Esophagus squamous epithelium (tissue), 5 donors: ENCODE data around the gene CPS1. TPM values are rescaled to one million over a fixed set of nuclear protein-coding genes. Genes with fewer than 3 reads are reported as not detected.
A peak's percentile ranks its signal among the peaks of the same experiment; 100 is the strongest.

Experiments used
- DNase-seq: peaks from one replicate; lab custom pipeline; 2025; lab: John Stamatoyannopoulos, UW
- H3K27ac ChIP-seq, 4 donors: fragments of 200-600 bp; sonication (generic); one replicate each; pipeline ENCODE4 v1.5.1; 2016 to 2019; ENCODE audit warnings: mild to moderate bottlenecking in 1 of 4
- H3K27me3 ChIP-seq, 4 donors: fragments of 200-600 bp; sonication (generic); 1 replicate in 3 of 4; 2 replicates in 1 of 4; pipeline versions ENCODE4 v1.5.1 to v1.6.0; 2017 to 2021; ENCODE audit warnings: antibody characterized with exemption in 1 of 4
- H3K36me3 ChIP-seq, 3 donors: fragments of 200-600 bp; sonication (generic); one replicate each; pipeline ENCODE4 v1.5.1; 2016 to 2019
- H3K4me1 ChIP-seq, 3 donors: fragments of 200-600 bp; sonication (generic); one replicate each; pipeline ENCODE4 v1.5.1; 2017 to 2019
- H3K4me3 ChIP-seq, 4 donors: fragments of 200-600 bp; sonication (generic); 1 replicate in 3 of 4; 2 replicates in 1 of 4; pipeline ENCODE4 v1.5.1; 2016 to 2019; ENCODE audit warnings: mild to moderate bottlenecking in 2 of 4, moderate library complexity in 1 of 4
- H3K9me3 ChIP-seq, 3 donors: fragments of 200-600 bp; sonication (generic); one replicate each; pipeline ENCODE4 v1.5.1; 2016 to 2019
- POLR2A ChIP-seq, 4 donors: fragments of 450-650 bp; IDR thresholded peaks; one replicate each; pipeline ENCODE4 v1.6.1; 2017; ENCODE audit warnings: antibody characterized with exemption in 4 of 4, mild to moderate bottlenecking in 4 of 4, moderate library complexity in 3 of 4
- WGBS, 2 donors: methylation state at CpG; one replicate each; pipeline ENCODE4 v1.1.5; 2018; 5-methylcytosine and 5-hydroxymethylcytosine counted together
- intact Hi-C: fragments of 100-400 bp; cut with DNase I; formaldehyde crosslinking; loops from one replicate; pipeline ENCODE4 v1.15.0; 2022
- total RNA-seq, 4 donors: library from RNA; depleted of rRNA; stranded (reverse); fragments of >200 nt; gene quantifications; one replicate each; pipeline ENCODE4 v1.1.0, GENCODE V29; 2016
- TF ChIP-seq, protein P1 (sequence below), 6 experiments: fragments of 450-650 bp in 4 of 6; fragments of 200-600 bp in 2 of 6; sonication (generic) in 2 of 6; IDR thresholded peaks; one replicate each; pipeline ENCODE4 v1.5.1; 2016 to 2019; ENCODE audit warnings: antibody characterized with exemption in 6 of 6, mild to moderate bottlenecking in 4 of 6, moderate library complexity in 4 of 6
- donor health status: DM: yes; HTN: yes; CAD: no.

CPS1 gene
- total RNA-seq, 4 donors from 2014 or later: 2.2 to 8.9 (median 4.3) TPM

DNA sequence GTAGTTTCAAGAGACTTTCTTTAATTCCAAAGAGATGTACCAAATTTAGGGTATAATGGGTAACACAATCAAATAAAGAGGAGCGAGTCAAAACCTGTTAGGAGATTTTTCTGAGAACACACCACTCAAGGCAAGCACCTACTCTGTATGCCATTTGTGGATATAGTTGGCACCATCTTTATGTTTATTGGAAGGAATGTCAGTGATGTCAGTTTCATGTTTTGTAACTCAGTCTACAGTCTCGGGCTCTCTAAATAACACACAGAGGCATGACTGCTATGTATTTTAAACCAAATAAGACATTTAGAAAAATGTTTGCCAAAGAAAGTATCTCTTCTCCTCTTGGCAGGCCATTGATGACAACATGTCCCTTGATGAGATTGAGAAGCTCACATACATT, 59.7 kb downstream of the CPS1 start:
- DNase-seq: no peak
- Histone ChIP-seq H3K9me3 (no peaks in the 10 kb centered on the region), H3K27me3 (no peaks in the 10 kb centered on the region), H3K4me1 (no peaks in the 10 kb centered on the region), H3K27ac (no peak overlapping the region), H3K36me3 (no peaks in the 10 kb centered on the region), H3K4me3 (no peak overlapping the region)
- no peak for TF ChIP-seq POLR2A (IDR thresholded peaks at IDR 0.05)
- TF ChIP-seq, protein P1, sequence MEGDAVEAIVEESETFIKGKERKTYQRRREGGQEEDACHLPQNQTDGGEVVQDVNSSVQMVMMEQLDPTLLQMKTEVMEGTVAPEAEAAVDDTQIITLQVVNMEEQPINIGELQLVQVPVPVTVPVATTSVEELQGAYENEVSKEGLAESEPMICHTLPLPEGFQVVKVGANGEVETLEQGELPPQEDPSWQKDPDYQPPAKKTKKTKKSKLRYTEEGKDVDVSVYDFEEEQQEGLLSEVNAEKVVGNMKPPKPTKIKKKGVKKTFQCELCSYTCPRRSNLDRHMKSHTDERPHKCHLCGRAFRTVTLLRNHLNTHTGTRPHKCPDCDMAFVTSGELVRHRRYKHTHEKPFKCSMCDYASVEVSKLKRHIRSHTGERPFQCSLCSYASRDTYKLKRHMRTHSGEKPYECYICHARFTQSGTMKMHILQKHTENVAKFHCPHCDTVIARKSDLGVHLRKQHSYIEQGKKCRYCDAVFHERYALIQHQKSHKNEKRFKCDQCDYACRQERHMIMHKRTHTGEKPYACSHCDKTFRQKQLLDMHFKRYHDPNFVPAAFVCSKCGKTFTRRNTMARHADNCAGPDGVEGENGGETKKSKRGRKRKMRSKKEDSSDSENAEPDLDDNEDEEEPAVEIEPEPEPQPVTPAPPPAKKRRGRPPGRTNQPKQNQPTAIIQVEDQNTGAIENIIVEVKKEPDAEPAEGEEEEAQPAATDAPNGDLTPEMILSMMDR (IDR thresholded peaks at IDR 0.05): no peak
- 37 to 40% methylated on average over 2 of the region's 2 CpGs for WGBS, 2 donors
- intact Hi-C loops: no loop called here

GRCh38 chr2:210617318-210617717, 60.9 kb downstream of the CPS1 start:
- H3K4me3 ChIP-seq: no peak overlapping the region
- no peaks in the 10 kb centered on the region for H3K4me1 ChIP-seq
- TF ChIP-seq POLR2A (IDR thresholded peaks at IDR 0.05): no peak
- TF ChIP-seq, protein P1 (IDR thresholded peaks at IDR 0.05): no peak
- H3K9me3 ChIP-seq: no peaks in the 10 kb centered on the region
- intact Hi-C loops: no loop called here
- H3K27ac ChIP-seq: no peak overlapping the region
- H3K36me3 ChIP-seq: no peaks in the 10 kb centered on the region
- 64 to 95% methylated on average over 1 of the region's 1 CpG for WGBS, 2 donors
- H3K27me3 ChIP-seq: no peaks in the 10 kb centered on the region
- DNase-seq: no peak

- intact Hi-C loops: no loop called here
- H3K36me3 ChIP-seq: no peaks in the 10 kb centered on the region
- H3K4me3 ChIP-seq: no peak overlapping the region
- no peaks in the 10 kb centered on the region for H3K9me3 ChIP-seq
- H3K4me1 ChIP-seq: no peaks in the 10 kb centered on the region
- WGBS, 2 donors: 20 to 21% methylated on average over 3 of the region's 3 CpGs
- DNase-seq: no peak
- TF ChIP-seq, protein P1 (IDR thresholded peaks at IDR 0.05): peak in 5 of 6 experiments; percentile 18 to 38 (median 27)
- no peak for TF ChIP-seq POLR2A (IDR thresholded peaks at IDR 0.05)
- no peaks in the 10 kb centered on the region for H3K27me3 ChIP-seq
- H3K27ac ChIP-seq: no peak overlapping the region
Measured at GRCh38 chr2:210617732-210618330, 61.4 kb downstream of the CPS1 start.

DNA sequence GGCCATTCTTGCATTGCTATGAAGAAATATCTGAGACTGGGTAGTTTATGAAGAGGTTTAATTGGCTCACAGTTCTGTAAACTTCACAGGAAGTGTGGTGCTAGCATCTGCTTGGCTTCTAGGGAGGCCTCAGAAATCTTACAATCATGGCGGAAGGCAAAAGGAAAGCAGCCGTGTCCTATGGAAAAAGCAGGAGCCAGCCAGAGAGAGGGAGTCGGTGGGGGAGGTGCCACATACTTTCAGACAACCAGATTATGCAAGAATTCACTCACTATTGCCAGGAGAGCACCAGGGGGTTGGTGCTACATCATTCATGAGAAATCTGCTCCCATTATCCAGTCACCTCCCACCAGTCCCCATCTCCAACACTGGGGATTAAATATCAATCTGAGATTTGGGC, 64.1 kb downstream of the CPS1 start:
- no peaks in the 10 kb centered on the region for H3K36me3 ChIP-seq
- DNase-seq: no peak
- no peaks in the 10 kb centered on the region for H3K4me1 ChIP-seq
- H3K4me3 ChIP-seq: no peak overlapping the region
- H3K27me3 ChIP-seq: no peaks in the 10 kb centered on the region
- TF ChIP-seq POLR2A (IDR thresholded peaks at IDR 0.05): no peak
- TF ChIP-seq, protein P1 (IDR thresholded peaks at IDR 0.05): no peak
- no peak overlapping the region for H3K27ac ChIP-seq
- WGBS, 2 donors: 66 to 67% methylated on average over 3 of the region's 3 CpGs
- intact Hi-C loops: no loop called here
- no peaks in the 10 kb centered on the region for H3K9me3 ChIP-seq

GRCh38 chr2:210623506-210623905, 67.1 kb downstream of the CPS1 start:
- no peak for DNase-seq
- Histone ChIP-seq H3K27ac (no peak overlapping the region), H3K27me3 (no peaks in the 10 kb centered on the region), H3K4me1 (no peaks in the 10 kb centered on the region), H3K9me3 (no peaks in the 10 kb centered on the region), H3K4me3 (no peak overlapping the region), H3K36me3 (no peaks in the 10 kb centered on the region)
- TF ChIP-seq, protein P1 (IDR thresholded peaks at IDR 0.05): no peak
- TF ChIP-seq POLR2A (IDR thresholded peaks at IDR 0.05): no peak
- intact Hi-C loops: no loop called here
- 44 to 52% methylated on average over 4 of the region's 4 CpGs for WGBS, 2 donors
